NB4 (cell line): ENCODE data around the gene KCNH3.

Experiments used
- CTCF ChIP-seq: IDR thresholded peaks from one replicate; pipeline ENCODE4 v1.5.1; 2012; ENCODE audit warnings: low read depth, low read length
- POLR2A ChIP-seq: IDR thresholded peaks from 2 replicates; pipeline ENCODE4 v1.6.1; 2011; ENCODE audit warnings: mild to moderate bottlenecking; ENCODE audit not compliant: insufficient read length; ENCODE audit errors: extremely low read depth
- TF ChIP-seq, protein P1 (sequence below): IDR thresholded peaks from 2 replicates; pipeline ENCODE4 v1.6.1; 2011; ENCODE audit warnings: low read depth, low read length

- no peak for TF ChIP-seq CTCF
- no peak for TF ChIP-seq POLR2A
- TF ChIP-seq, protein P1, sequence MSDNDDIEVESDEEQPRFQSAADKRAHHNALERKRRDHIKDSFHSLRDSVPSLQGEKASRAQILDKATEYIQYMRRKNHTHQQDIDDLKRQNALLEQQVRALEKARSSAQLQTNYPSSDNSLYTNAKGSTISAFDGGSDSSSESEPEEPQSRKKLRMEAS, result no peak
These were observed 49.7 kb upstream of the KCNH3 start for GRCh38 chr12:49489154-49489553.
